OCI-LY3 (cell line): ENCODE measurements around the gene ERG.

Experiments
- CTCF ChIP-seq: fragments of 200-600, 300-600 bp; sonication (generic); IDR thresholded peaks from 2 replicates; pipeline ENCODE4 v1.5.1; 2014; ENCODE audit warnings: antibody characterized with exemption, low read length, low read depth
- EZH2phosphoT487 ChIP-seq: fragments of 200-600 bp; shearing (Covaris generic); IDR thresholded peaks from 2 replicates; pipeline ENCODE4 v1.6.1; 2018; ENCODE audit warnings: antibody characterized with exemption, mixed run types, low read depth

GRCh38 chr21:38490411-38491020 lies 7.8 kb downstream of the ERG start:
- TF ChIP-seq CTCF (no peak), EZH2phosphoT487 (no peak)
